HEK293T (cell line): Measurements from ENCODE around the gene TOE1.

Experiments used
- CTCF ChIA-PET: fragments of 350-600 bp; formaldehyde crosslinking; extraction: SDS; loops from one replicate; lab custom pipeline; 2021; ENCODE audit warnings: antibody characterized with exemption, inconsistent platforms; lab: Yijun Ruan, JAX
- POLR2A ChIA-PET: fragments of 350-600 bp; formaldehyde crosslinking; extraction: SDS; loops from one replicate; lab custom pipeline; 2020; ENCODE audit warnings: antibody characterized with exemption, inconsistent platforms; lab: Yijun Ruan, JAX
- DNase-seq: peaks from one replicate; pipeline ENCODE4 v3.0.0; 2012; ENCODE audit warnings: mixed read lengths; ENCODE audit errors: extremely low spot score
- ARNT ChIP-seq: fragments of 450-650 bp; IDR thresholded peaks from 2 replicates; pipeline ENCODE4 v1.6.1; 2017; ENCODE audit warnings: mild to moderate bottlenecking
- BHLHE40 ChIP-seq: fragments of 450-650 bp; IDR thresholded peaks from 2 replicates; pipeline ENCODE4 v1.6.1; 2016; ENCODE audit warnings: mild to moderate bottlenecking, moderate library complexity, borderline replicate concordance
- CTBP1 ChIP-seq: fragments of 450-650 bp; IDR thresholded peaks from 2 replicates; pipeline ENCODE4 v1.6.1; 2016; ENCODE audit warnings: borderline replicate concordance
- ELF4 ChIP-seq: fragments of 450-650 bp; IDR thresholded peaks from 2 replicates; pipeline ENCODE4 v1.6.1; 2017; ENCODE audit warnings: antibody characterized with exemption
- FOXA1 ChIP-seq: fragments of 450-650 bp; IDR thresholded peaks from 2 replicates; pipeline ENCODE4 v1.6.1; 2016; ENCODE audit warnings: mild to moderate bottlenecking
- FOXK2 ChIP-seq: fragments of 450-650 bp; IDR thresholded peaks from 2 replicates; pipeline ENCODE4 v1.6.1; 2016; ENCODE audit warnings: mild to moderate bottlenecking
- FOXM1 ChIP-seq: fragments of 450-650 bp; IDR thresholded peaks from 2 replicates; pipeline ENCODE4 v1.6.1; 2017; ENCODE audit warnings: mild to moderate bottlenecking, borderline replicate concordance
- HDGF ChIP-seq: fragments of 450-650 bp; IDR thresholded peaks from 2 replicates; pipeline ENCODE4 v1.6.1; 2017; ENCODE audit warnings: antibody characterized with exemption, borderline replicate concordance
- L3MBTL2 ChIP-seq: fragments of 450-650 bp; conservative IDR thresholded peaks from 2 replicates; pipeline ENCODE4 v1.6.1; 2016; ENCODE audit warnings: mild to moderate bottlenecking
- LEF1 ChIP-seq: fragments of 450-650 bp; IDR thresholded peaks from 2 replicates; pipeline ENCODE4 v1.6.1; 2017; ENCODE audit warnings: mild to moderate bottlenecking, borderline replicate concordance
- NFRKB ChIP-seq: fragments of 450-650 bp; IDR thresholded peaks from 2 replicates; pipeline ENCODE4 v1.6.1; 2016; ENCODE audit warnings: mild to moderate bottlenecking, moderate library complexity
- SP1 ChIP-seq: fragments of 450-650 bp; IDR thresholded peaks from 2 replicates; pipeline ENCODE4 v1.6.1; 2017
- SUZ12 ChIP-seq: fragments of 450-650 bp; IDR thresholded peaks from 2 replicates; pipeline ENCODE4 v1.6.1; 2016; ENCODE audit warnings: mild to moderate bottlenecking
- TARDBP ChIP-seq: fragments of 450-650 bp; IDR thresholded peaks from 2 replicates; pipeline ENCODE4 v1.6.1; 2016
- ZNF384 ChIP-seq: fragments of 450-650 bp; IDR thresholded peaks from 2 replicates; pipeline ENCODE4 v1.6.1; 2016
- TF ChIP-seq, protein P1 (sequence below): fragments of 450-650 bp; IDR thresholded peaks from 2 replicates; pipeline ENCODE4 v1.6.1; 2016

TOE1 gene

GRCh38 chr1:45329445-45329844, 10.5 kb upstream of the TOE1 start:
- CTCF ChIA-PET, result no interaction called here
- POLR2A ChIA-PET, result interaction anchor here (0.7 to 7.0 kb wide), 3 partner anchors 11 to 24 kb away, joined by 3 to 61 read pairs (median 4); partner anchors contain the start of genes MUTYH and TOE1
- TF ChIP-seq TARDBP (no peak), HDGF (no peak), FOXA1 (no peak), LEF1 (no peak), FOXM1 (no peak), BHLHE40 (no peak), CTBP1 (no peak), SP1 (no peak), ZNF384 (no peak), ARNT (no peak), ELF4 (no peak), SUZ12 (no peak), NFRKB (no peak), L3MBTL2 (no peak), FOXK2 (no peak)
- TF ChIP-seq, protein P1, sequence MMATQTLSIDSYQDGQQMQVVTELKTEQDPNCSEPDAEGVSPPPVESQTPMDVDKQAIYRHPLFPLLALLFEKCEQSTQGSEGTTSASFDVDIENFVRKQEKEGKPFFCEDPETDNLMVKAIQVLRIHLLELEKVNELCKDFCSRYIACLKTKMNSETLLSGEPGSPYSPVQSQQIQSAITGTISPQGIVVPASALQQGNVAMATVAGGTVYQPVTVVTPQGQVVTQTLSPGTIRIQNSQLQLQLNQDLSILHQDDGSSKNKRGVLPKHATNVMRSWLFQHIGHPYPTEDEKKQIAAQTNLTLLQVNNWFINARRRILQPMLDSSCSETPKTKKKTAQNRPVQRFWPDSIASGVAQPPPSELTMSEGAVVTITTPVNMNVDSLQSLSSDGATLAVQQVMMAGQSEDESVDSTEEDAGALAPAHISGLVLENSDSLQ, result no peak
- no peak for DNase-seq

DNA sequence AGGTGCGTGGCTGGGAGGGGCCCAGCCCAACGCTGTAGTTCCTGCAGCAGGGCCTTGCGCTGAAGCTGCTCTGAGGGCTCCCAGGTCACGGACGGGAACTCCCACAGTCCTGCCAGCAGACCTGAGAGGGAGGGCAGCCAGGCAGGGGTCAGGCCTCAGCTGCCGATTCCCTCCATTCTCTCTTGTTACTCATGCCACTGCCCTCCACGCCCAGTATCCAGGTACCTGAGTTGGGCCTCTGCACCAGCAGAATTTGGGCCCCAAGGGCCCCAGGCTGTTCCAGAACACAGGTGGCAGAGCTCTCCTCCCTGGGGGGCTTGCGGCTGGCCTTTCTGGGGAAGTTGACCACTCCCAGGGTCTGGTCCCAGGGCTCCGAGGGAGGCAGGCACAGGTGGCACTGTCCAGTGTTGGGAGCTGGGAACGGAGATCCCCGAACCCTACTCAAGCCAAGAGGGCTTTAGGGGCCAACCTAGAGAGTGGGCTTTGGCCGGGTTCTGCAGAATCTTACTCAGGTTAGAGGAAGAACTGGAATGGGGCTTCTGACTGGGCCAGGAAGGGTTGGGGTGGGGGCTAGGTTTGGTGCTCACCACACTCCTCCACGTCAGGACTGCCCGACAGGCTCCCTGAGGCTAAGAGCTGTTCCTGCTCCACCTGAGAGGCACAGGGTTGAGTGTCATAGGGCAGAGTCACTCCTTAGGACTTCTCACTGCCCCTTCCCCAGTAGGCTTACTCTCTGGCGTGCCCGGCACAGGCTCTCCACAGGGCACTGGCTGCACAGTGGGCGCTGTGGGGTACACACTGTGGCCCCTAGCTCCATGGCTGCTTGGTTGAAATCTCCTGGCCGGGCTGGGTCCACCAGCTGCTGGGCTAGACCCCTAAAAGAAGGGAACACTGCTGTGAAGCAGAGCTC, 8.3 kb upstream of the TOE1 start:
- ChIA-PET POLR2A (interaction anchor here (1.5 to 7.0 kb wide), 2 partner anchors 8 to 28 kb away, joined by 5 to 61 read pairs; partner anchors contain the start of genes MUTYH and TOE1), CTCF (no interaction called here)
- TF ChIP-seq HDGF (no peak), CTBP1 (no peak), SP1 (no peak), TARDBP (no peak), FOXM1 (no peak), NFRKB (no peak), SUZ12 (no peak), ZNF384 (no peak), FOXK2 (no peak), FOXA1 (no peak)
- no peak for DNase-seq

DNA sequence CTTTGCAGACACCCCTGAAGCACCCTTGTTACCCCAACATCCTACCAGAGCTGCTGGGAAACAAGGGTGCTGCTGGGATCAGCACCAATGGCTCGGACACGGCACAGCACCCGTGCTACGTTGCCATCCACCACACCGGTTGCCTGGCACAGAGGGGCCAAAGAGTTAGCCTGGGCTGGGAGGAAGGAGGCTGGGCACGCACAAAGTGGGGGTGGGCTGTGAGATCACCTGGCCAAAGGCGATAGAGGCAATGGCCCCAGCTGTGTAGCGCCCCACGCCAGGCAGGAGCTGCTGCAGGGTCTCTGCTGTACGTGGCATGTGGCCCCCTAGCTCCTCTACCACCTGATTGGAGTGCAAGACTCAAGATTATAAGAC, 7.6 kb upstream of the TOE1 start:
- CTCF ChIA-PET, result no interaction called here
- TF ChIP-seq FOXK2 (no peak), BHLHE40 (no peak), FOXA1 (no peak), SUZ12 (no peak), FOXM1 (no peak), ZNF384 (no peak), SP1 (no peak), NFRKB (no peak), ELF4 (no peak), TARDBP (no peak)
- TF ChIP-seq, protein P1, result no peak
- POLR2A ChIA-PET, result interaction anchor here (7.0 kb wide), 1 partner anchor 8 kb away, joined by 61 read pairs; the partner anchor contains the start of genes MUTYH and TOE1
- no peak for DNase-seq

- TF ChIP-seq ZNF384 (no peak), TARDBP (no peak), L3MBTL2 (no peak), BHLHE40 (no peak), CTBP1 (no peak), LEF1 (no peak), SUZ12 (no peak)
- POLR2A ChIA-PET, result interaction anchor here (0.6 to 1.2 kb wide), 2 partner anchors 30 to 31 kb away, joined by 3 to 4 read pairs; no protein-coding TSS in a partner anchor
- DNase-seq, result no peak
- CTCF ChIA-PET, result no interaction called here
Measured at GRCh38 chr1:45334308-45335245, 5.4 kb upstream of the TOE1 start.

DNA sequence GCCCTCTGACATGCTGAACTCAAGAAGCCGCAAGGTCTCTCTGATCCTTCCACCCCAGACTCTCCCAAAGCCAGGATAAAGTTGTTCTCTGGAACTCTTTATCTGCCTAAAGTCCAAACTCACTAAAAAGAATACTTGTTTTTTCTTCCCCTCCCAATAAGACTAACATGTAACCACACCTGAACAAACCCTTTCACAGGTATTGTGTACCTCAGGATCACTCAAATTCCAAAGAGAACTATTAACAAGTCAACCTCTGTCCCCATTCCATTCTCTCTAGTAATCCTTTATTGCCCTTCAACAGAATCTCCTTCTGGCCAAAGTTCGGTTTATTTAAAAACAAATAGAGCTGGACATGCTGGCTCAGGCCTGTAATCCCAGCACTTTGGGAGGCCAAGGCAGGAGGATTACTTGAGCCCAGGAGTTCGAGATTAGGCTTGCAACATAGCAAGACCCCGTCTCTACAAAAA, 4.1 kb upstream of the TOE1 start:
- ChIA-PET POLR2A (interaction anchor here (1.2 kb wide), 1 partner anchor 31 kb away, joined by 4 read pairs; no protein-coding TSS in a partner anchor), CTCF (no interaction called here)
- no peak for DNase-seq
- TF ChIP-seq FOXM1 (no peak), NFRKB (no peak), FOXA1 (no peak), HDGF (no peak), TARDBP (no peak), ARNT (no peak), LEF1 (no peak), BHLHE40 (no peak), CTBP1 (no peak), FOXK2 (no peak), SUZ12 (no peak), L3MBTL2 (no peak), ZNF384 (no peak), ELF4 (no peak)
- TF ChIP-seq, protein P1, result no peak
